ENCODE measurements around the gene CREBBP.

Gene CREBBP

DNA sequence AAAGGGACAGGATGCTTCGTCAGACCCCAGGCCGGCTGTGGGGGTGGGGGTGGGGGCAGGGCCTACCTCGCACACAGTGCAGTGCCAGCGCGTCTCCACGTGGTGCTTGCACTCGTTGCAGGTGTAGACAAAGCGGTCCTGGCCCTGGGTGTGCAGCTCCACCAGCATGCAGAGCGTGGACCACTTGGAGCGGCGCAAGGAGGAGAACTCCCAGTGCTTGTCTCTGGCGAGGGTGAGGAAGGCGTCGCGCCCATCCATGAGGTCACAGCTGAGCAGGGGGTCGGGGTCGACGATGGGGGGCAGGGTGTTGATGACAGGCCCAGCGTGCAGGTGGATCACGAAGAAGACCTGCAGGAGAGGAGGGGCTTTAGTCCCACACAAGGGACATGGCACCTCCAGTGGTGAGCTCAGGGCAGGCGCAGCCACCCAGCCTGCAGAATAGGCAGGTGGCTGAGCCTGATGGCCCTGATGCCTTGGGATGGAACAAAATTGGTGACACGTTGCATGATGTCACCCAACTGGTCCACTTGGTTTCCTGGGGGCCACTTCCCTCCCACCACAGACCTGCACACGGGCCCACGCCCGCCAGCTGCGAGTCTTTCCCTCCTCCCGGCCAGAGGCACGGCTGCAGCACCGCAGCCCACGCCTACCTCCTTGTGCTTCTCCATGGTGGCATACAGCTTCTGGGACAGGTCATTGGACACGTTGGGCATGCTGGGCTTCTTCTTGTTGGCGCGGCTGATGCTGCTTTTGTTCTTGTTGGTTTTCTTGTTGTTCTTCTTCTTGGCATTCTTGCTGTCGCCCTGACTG is 149.2 kb downstream of the CREBBP start:
- DNase-seq, result no peak
- no peaks in the 10 kb centered on the region for H3K27me3 Mint-ChIP-seq
- H3K4me1 Mint-ChIP-seq (ENCODE audit: low read depth in 2 of 2), result peaks cover 3 to 12% of the 10 kb centered on the region in 2 donors
- H3K9me3 Mint-ChIP-seq, result no peaks in the 10 kb centered on the region
- H3K4me3 Mint-ChIP-seq, result no peak overlapping the region
- peaks cover 86% of the 10 kb centered on the region for H3K36me3 Mint-ChIP-seq (ENCODE audit: insufficient read depth)
- ATAC-seq (replicated peaks), result no peak
- H3K27ac Mint-ChIP-seq, result no peak overlapping the region

DNA sequence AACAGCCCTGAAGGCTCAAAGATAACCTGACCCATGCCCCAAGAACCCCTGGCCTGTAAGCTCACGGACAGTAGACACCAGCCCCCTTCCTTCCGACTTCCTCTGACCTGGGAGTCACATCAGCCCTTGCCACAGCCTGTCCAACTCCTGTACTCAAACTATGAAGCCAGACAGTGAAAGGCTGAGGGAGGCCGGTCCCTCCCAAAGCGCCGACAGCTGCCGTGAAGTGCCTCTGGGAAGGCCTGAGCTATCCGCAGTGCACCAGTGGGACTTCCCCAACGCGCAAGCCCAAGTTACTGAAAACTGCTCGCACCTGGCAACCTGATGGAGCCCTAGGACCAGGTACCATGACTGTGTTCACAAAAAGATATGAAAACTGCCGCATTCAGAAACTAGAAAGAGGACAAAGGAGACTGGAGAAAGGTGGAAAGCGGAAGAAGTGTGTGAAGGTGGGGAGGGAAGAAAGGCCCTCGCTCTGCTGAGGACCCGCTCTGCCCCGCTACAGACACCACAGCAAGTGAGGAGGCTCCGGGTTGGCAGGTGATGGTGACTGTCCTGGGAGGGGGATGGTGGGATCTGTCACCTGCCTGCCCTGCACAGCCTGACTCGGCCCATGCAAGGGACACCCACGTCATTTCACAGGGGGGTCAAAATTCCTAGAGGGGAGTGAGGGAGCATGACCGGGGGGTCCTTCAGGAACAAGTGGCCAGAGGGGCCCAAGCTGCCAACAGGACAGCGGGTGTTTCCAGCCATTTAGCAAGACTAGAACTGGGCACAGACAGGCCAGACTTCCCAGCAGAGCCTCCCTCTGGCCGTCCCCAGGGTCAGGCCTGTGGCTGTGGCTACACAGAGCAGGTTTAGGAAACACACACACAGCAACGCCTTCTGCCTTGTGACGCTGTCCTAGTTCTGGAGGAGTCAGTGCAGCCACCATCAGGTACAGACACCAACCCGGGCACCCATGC is 150.1 kb downstream of the CREBBP start:
- Mint-ChIP-seq H3K27ac (no peak overlapping the region), H3K4me3 (no peak overlapping the region), H3K9me3 (no peaks in the 10 kb centered on the region), H3K4me1 (ENCODE audit: low read depth in 2 of 2) (peaks cover 0 to 7% of the 10 kb centered on the region in 2 donors), H3K36me3 (ENCODE audit: insufficient read depth) (peaks cover 85% of the 10 kb centered on the region), H3K27me3 (no peaks in the 10 kb centered on the region)
- ATAC-seq (replicated peaks) (no peak), DNase-seq (no peak)

DNA sequence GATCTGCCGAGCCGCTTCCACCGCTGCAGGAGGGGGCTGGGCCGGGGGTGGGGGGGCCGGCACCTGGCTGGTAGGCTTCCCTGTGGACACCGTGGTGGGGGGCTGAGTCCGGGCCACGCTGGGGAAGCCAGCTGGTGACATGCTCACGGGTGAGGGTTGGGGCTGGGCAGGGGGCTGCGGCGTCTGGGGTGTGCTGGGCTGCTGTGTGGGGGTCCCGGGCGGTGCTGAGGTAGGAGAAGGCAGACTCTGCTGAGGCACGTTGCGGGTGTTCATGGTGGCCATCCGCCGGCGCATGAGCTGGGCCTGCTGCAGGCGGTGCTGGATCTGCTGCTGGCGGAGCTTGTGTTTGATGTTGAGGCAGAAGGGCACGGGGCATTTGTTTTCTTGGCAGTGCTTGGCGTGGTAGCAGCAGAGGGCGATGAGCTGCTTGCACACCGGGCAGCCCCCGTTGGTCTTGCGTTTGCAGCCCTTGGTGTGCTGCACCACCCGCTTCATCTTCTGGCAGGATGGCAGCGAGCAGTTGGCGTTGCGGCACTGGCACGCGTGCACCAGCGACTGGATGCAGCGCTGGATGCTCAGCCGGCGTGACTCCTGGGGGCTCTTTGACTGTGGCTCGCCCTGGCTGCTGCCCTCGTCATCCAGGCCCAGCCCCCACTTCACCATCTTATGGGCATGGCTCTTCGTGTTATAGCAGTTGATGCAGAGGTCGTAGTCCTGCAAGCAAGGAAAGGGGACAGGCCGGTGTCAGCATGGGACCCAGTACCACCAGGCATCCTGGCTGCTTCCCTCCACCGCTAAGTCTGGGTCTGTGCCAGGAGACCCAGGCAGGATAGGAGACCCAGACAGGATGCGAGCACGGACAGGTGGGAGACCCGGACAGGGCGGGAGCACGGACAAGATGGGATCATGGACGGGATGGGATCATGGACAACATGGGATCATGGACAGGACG is 151.1 kb downstream of the CREBBP start:
- Mint-ChIP-seq H3K4me1 (ENCODE audit: low read depth in 2 of 2) (peaks cover 0 to 10% of the 10 kb centered on the region in 2 donors), H3K36me3 (ENCODE audit: insufficient read depth) (peaks cover 84% of the 10 kb centered on the region), H3K9me3 (no peaks in the 10 kb centered on the region), H3K4me3 (no peak overlapping the region), H3K27ac (peak overlapping the region in 1 of 2 donors; percentile 35), H3K27me3 (no peaks in the 10 kb centered on the region)
- no peak for DNase-seq
- no peak for ATAC-seq (replicated peaks)

DNA sequence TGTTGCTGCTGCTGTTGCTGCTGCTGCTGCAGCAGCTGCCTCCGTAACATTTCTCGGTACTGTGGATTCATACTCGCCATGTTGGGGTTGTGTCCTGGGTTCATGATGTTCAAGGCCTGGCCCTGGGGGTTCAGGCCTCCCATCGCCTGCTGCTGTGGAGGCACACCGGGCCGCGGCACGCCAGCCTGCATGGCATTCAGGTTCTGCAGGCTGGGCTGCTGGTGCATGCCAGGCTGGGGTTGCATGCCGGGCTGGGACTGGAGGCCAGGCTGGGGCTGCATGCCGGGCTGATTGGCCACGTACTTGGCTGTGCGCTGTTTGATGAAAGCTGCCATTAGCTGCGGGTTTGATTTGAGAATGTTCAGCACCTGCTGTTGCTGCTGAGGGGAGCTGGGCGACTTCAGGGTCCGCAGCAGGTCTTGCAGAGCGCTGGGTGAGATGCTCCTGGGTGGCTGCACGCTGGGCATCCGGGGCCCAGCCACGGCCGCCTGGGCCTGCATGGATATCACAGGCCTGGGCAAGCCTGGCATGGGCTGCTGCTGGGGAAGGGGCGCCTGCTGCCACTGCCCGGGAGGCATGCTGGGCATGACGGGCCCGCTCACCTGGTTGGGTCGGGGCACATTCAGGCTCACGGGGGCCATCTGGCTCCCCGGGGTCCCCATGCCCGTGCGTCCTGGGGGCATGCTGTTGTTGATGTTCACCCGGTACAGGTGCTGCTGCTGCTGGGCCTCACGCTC is 151.9 kb downstream of the CREBBP start:
- Mint-ChIP-seq H3K36me3 (ENCODE audit: insufficient read depth) (peaks cover 76% of the 10 kb centered on the region), H3K4me3 (no peak overlapping the region), H3K27ac (no peak overlapping the region), H3K9me3 (no peaks in the 10 kb centered on the region), H3K4me1 (ENCODE audit: low read depth in 2 of 2) (peaks cover 0 to 10% of the 10 kb centered on the region in 2 donors), H3K27me3 (no peaks in the 10 kb centered on the region)
- ATAC-seq (replicated peaks), result no peak
- DNase-seq, result no peak

DNA sequence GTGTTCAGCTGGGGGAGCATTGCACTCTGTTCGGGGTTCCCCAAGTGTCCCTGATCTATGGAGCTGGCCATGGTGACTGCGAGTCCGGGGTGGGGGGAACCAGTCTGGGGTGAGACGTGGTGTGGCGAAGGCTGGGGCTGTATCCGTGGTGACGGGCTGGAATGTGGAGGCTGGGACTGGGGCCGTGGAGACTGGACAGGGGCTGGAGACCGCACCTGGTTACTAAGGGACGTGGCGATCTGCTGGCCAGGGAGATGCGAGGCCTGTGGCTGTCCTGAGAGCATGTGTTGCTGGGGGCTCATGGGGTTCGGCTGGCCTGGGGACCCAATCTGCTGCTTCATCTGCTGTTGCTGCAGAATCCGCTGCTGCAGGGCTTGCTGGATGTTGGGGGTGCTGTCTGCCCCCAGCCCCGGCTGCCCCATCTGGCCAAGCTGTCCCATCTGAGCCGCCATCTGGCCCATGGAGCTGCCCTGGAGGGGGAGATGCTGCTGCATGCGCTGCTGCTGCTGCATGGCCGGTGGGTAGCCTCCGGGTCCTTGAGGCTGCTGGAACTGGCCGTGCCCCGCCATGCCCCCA is 152.6 kb downstream of the CREBBP start:
- ATAC-seq (replicated peaks) (no peak), DNase-seq (no peak)
- Mint-ChIP-seq H3K27ac (peak overlapping the region in 1 of 2 donors; percentile 63), H3K4me1 (ENCODE audit: low read depth in 2 of 2) (peaks cover 0 to 10% of the 10 kb centered on the region in 2 donors), H3K9me3 (no peaks in the 10 kb centered on the region), H3K4me3 (no peak overlapping the region), H3K36me3 (ENCODE audit: insufficient read depth) (peaks cover 69% of the 10 kb centered on the region), H3K27me3 (no peaks in the 10 kb centered on the region)

DNA sequence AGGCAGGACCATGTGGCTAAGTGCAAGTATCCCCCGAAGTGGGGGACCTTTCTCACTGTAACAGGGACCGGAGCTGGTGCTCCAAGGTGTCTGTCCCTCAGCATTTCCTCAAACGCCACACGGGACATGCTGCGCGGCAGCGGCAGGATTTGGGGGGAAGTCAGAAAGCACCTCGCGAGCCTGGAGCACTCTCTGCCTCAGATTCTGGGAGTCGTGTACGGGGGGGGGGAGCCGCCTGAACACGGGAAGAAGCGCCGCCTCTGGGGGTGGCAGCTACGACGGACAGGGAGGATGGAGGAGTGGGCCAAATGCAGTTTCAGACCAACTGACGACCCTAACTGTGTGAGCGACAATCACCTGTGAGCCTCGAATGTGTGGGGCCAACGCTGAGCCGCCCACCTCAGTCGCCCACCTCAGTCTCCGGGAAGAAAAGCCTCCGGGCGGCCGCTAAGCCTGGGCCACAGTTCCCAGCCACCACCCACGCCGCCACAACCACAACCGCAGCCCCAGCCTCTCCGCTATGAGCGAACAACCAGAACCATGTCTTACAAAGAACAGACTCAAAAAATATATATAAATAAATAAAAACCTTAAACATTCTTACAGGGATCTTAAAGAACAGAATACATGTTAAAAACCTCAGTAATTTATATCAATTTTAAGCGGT is 154.4 kb downstream of the CREBBP start:
- ATAC-seq (replicated peaks) (no peak), DNase-seq (no peak)
- Mint-ChIP-seq H3K4me3 (no peak overlapping the region), H3K9me3 (no peaks in the 10 kb centered on the region), H3K36me3 (ENCODE audit: insufficient read depth) (peaks cover 54% of the 10 kb centered on the region), H3K27ac (peak overlapping the region in 1 of 2 donors; percentile 79), H3K27me3 (no peaks in the 10 kb centered on the region), H3K4me1 (ENCODE audit: low read depth in 2 of 2) (peaks cover 0 to 10% of the 10 kb centered on the region in 2 donors)

DNA sequence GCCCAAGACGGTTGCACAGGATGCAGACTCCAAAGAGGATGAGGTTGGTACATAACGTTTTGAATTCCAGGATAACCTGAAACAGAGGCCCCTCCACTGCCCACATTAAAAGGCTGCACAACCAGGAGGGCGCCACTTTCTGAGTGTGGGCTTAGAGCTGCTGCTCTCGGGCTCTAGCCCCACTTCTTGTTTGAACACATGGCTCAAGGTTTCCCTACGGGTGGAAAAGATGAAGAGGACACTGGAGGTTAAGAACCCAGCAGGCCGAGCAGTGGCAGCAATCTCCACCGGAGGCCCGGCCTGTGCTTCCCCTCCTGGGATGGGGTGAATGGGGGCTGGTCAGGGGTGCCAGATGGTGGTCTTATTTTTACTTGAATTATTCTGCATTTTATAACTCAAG is 155.2 kb downstream of the CREBBP start:
- H3K36me3 Mint-ChIP-seq (ENCODE audit: insufficient read depth), result peaks cover 48% of the 10 kb centered on the region
- no peaks in the 10 kb centered on the region for H3K9me3 Mint-ChIP-seq
- DNase-seq (no peak), ATAC-seq (replicated peaks) (no peak)
- H3K27me3 Mint-ChIP-seq, result no peaks in the 10 kb centered on the region
- no peak overlapping the region for H3K4me3 Mint-ChIP-seq
- peaks cover 0 to 9% of the 10 kb centered on the region in 2 donors for H3K4me1 Mint-ChIP-seq (ENCODE audit: low read depth in 2 of 2)
- peak overlapping the region in 1 of 2 donors; percentile 79 for H3K27ac Mint-ChIP-seq

DNA sequence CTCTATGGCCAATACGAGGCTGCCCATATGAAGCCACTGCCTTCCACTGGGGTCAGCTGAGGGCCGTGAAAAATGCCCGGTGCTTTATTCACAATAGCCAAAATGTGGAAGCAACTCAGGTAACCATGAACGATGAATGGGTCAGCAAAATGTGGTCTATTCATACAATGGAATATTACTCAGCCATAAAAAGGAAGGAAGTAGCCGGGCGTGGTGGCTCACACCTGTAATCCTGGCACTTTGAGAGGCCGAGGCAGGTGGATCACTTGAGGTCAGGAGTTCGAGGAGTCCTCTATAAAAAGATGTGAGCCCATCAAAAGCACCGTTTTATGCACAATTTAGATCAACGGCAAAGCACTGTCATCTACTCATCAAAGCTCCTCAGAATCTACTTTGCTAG is 158.0 kb downstream of the CREBBP start:
- no peak for DNase-seq
- peaks cover 27% of the 10 kb centered on the region for H3K36me3 Mint-ChIP-seq (ENCODE audit: insufficient read depth)
- no peak overlapping the region for H3K27ac Mint-ChIP-seq
- no peak for ATAC-seq (replicated peaks)
- no peaks in the 10 kb centered on the region for H3K27me3 Mint-ChIP-seq
- no peak overlapping the region for H3K4me3 Mint-ChIP-seq
- peaks cover 5 to 9% of the 10 kb centered on the region in 2 donors for H3K4me1 Mint-ChIP-seq (ENCODE audit: low read depth in 2 of 2)
- no peaks in the 10 kb centered on the region for H3K9me3 Mint-ChIP-seq

DNA sequence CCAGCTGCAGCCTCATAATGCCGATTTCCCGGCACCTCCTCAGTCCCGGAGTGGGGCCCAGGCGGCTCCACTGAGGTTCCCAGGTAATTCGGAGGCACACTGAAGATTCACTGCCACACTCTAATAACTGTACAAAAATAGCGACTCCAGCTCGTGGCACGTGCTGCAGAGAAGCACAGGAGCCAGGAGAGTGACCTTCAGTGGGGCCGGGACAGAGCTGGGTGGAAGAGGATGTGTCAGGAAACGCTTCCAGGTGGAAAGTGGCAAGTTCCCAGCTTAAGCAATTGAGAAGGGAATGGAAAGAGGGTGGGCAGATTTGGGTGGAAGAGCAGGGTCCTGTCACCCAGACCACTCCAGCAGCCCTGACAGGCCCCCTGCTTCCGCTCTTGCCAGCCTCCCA is 160.1 kb downstream of the CREBBP start:
- no peaks in the 10 kb centered on the region for H3K27me3 Mint-ChIP-seq
- H3K4me3 Mint-ChIP-seq, result no peak overlapping the region
- ATAC-seq (replicated peaks) (no peak), DNase-seq (no peak)
- peaks cover 13% of the 10 kb centered on the region in 2 donors for H3K4me1 Mint-ChIP-seq (ENCODE audit: low read depth in 2 of 2)
- no peaks in the 10 kb centered on the region for H3K9me3 Mint-ChIP-seq
- peak overlapping the region in 1 of 2 donors; percentile 25 for H3K27ac Mint-ChIP-seq
- peaks cover 18% of the 10 kb centered on the region for H3K36me3 Mint-ChIP-seq (ENCODE audit: insufficient read depth)

DNA sequence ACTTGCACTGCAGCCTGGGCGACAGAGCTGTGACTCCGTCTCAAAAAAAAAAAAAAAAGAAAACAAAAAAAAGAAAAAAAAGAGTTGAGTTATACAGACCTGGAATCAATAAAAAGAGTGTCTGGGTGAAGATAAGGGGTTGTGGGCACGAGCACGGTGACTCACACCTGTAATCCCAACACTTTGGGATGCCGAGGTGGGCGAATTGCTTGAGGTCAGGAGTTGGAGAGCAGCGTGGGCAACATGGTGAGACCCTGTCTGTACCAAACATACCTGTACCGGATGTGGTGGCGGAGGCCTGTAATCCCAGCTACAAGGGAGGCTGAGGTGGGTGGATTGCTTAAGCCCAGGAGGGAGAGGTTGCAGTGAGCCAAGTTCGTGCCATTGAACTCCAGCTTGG is 161.9 kb downstream of the CREBBP start:
- Mint-ChIP-seq H3K9me3 (no peaks in the 10 kb centered on the region), H3K36me3 (ENCODE audit: insufficient read depth) (peaks cover 11% of the 10 kb centered on the region), H3K27me3 (no peaks in the 10 kb centered on the region), H3K4me1 (ENCODE audit: low read depth in 2 of 2) (peaks cover 17 to 18% of the 10 kb centered on the region in 2 donors), H3K4me3 (peak overlapping the region in 1 of 2 donors; percentile 86), H3K27ac (peak overlapping the region; percentile 75 to 82)
- ATAC-seq (replicated peaks) (no peak), DNase-seq (no peak)

DNA sequence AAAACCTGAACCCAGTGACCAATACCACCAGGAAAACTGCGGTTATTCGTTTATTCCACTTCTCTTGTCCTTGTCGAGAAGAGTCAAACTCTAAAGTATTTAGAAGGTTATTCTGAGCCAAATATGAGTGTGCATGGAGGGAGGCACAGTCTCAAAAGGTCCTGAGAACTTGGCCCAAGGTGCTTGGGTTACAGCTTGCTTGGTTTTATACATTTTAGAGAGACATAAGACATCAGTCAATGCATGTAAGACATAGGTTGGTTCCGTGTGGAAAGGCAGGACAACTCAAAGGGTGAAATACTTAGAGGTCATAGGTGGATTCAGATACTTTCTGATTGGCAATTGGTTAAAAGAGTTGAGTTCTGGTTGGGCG is 162.5 kb downstream of the CREBBP start:
- DNase-seq (no peak), ATAC-seq (replicated peaks) (no peak)
- Mint-ChIP-seq H3K9me3 (no peaks in the 10 kb centered on the region), H3K36me3 (ENCODE audit: insufficient read depth) (peaks cover 12% of the 10 kb centered on the region), H3K4me1 (ENCODE audit: low read depth in 2 of 2) (peaks cover 18 to 24% of the 10 kb centered on the region in 2 donors), H3K27me3 (no peaks in the 10 kb centered on the region), H3K4me3 (peak overlapping the region; percentile 86 to 88), H3K27ac (peak overlapping the region; percentile 75 to 82)
